ENCODE data around the gene TBC1D3B.

GRCh38 chr17:36153895-36154610 is 22.4 kb downstream of the TBC1D3B start:
- TF ChIP-seq CTCF (IDR thresholded peaks at IDR 0.05) (no peak), POLR2A (IDR thresholded peaks at IDR 0.05) (no peak)

All from body of pancreas (tissue), 4 donors.